Activated CD4-positive, alpha-beta T cell treated with anti-CD3 and anti-CD28 coated beads for 1 hour (primary cell): ENCODE data around the gene SDK2.

Experiments used
- DNase-seq: peaks from one replicate; pipeline ENCODE4 v3.0.0-alpha.2; 2020

Gene SDK2

DNA sequence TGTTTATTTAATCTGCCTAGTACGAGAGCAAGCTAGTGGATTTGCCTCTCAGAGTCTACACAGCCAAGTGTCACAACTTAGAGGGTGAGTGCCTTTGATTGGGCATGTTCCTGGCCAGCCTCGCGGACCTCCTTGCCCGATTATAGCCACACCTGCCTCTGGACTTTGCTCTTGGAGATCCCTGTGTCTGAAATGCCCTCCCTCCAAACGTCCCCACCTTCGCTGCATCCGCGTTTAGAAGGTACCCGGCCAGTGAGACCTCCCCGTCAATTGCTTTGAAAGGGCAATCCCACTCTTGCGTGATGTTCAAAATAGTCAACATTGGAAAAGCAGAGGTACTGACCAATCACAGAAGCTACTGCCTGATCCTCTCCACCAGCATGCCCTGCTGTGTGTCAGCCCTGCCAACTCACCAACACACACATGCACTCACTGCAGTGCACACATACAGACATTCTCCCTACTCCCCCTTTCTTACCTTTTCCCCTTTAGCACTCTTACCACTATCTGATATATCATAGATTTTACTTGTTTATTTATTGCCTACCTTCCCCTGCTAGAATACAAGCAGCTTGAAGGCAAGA, 6.5 kb upstream of the SDK2 start:
- DNase-seq, result no peak

DNA sequence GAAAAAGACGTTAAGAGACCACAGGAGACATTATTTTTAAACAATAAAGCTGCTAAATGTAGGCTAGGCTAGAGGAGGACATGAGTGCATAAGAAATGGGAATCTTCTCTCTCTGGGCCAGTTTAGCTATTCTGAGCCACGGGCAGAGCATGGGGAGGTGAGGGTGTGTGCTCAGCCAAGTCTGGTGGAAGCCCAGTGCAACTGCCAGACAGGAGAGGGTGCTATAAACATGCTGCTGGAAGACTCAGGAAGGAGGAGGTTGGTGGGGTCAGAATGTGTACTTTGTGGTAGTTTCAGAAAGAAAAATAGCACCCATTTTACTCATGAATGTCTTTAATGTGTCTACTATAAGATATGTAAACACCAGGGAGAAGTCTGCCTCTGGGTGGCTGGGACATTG, 5.9 kb upstream of the SDK2 start:
- no peak for DNase-seq

DNA sequence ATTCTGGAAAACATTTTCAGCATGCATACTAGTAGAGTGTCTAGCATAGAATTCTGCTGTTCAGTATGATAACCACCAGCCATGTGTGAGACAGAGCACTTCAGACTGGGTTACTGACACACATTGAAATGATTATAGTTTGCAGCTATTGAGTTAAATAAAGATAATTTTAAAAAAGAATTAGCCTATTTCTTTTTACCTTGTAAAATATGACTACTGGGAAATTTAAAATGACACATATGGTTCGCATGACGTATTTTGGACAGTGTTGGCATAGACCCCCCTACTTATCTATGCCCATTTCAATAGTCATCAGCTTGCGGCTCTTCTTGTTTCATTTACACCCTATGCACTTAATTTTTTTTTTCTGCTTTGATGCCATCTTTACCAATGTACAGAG, 4.7 kb upstream of the SDK2 start:
- DNase-seq, result no peak

DNA sequence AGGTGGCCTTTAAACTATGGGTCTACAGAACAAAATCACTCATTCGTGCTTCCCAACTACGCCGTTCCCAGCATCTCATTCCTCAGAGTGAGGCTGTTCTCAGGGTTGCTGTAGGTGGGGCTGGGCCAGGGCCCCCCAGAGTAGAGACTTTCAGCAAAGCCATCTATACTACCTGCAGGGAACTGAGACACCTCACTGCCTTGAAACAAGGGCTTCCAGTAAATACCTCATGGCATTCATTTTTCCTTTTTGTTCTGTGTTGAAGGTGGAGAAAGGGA, 4.2 kb upstream of the SDK2 start:
- DNase-seq, result no peak

DNA sequence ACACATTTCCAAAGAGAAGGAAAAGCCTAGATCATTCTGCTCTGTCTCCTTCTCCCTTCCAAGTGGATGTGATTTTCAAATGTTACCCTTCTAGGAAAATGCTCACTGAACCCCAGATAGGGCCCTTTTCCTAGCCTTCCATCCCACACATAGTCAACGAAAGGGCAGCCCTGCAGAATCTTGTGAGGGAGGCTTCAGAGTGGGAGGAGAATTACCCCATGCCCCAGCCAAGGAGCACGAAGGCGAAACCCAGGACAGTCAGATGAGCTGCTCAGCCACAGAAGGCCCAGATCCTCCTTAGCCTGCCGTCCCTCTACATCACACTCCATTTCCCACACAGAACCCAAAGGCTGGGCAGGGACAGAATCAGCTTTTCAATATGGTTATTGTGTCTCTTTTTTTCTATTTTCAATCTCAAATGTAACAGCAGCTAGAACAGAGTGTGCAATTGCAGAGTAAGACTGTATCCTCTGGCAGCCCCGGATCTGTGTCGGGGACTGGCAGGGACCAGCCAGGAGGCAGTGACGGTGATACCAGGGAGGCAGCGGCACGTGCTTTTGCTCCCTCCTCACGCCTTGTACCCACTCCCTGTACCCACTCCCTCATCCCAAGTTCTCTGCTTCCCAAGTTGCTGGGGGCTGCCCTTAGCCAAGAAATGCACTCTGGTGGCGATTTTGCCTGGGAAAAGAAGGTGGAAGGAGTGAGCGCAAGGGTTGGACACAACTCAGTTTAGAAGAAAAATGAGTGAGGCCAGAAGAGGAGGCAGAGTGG, 3.7 kb upstream of the SDK2 start:
- no peak for DNase-seq

DNA sequence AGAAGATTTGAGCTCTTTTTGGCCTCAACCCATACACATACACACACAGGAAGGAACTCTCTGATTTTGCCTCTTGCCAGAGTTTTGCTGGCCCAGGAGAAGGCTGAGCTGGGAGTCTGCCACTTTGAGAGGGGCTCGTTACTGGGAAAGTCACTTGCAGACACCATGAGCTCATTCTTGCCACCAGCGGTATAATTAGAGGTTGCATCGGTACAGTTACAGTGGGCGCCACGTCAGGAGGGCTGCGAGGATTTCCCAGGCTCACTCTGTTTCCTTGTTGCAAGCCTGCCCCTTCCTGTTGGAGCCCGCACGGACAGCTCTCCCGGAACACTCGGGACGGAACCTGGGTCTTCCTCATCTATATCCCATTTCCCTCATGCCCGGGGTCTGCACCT, 3.1 kb upstream of the SDK2 start:
- no peak for DNase-seq

DNA sequence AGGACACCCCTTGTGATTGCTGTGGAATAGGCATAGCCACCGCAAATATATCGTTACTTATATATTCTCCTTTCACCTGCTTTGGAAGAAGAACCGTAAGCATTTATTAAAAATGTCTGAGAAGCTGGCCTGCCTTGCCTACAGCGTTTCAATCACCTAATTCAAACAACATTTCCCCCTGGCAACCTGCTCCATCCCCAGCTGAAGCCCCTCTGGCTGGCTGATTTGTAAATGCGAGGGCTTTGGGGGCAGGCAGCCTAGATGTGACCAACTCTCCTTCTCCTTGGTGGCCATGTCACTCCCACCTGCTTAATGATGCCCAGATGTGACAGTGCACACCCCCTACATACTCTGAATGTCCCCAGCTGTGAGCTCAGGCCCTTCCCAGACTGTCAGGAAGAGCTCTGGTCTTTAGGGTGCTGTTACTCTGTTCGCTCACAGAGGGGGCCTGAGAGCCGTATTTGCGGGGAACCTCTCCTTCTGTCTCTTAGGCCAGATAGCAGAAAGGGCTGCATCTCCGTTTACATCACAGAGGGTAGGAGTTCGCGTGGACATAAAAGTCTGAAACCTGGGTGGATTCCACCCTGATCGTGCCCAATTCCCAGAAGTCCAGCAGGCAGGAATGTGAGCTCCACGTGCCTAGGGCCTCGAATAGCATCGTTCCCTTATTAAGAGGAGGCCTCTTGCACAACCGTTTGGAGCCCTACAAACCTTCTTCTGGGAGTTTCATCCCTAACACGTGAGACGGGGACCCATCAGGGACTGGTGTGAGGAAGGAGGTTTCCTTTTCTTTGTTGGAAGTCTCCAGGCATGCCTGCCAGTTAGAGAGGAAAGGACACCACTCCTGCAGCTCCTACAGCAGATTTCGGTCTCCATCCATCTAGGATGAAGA, 2.4 kb upstream of the SDK2 start:
- DNase-seq, result no peak

- peak; percentile 28 for DNase-seq
Measured at GRCh38 chr17:73645050-73645871, 1.0 kb upstream of the SDK2 start.

- DNase-seq, result no peak
Measured at GRCh38 chr17:73643852-73644144, 447 bp downstream of the SDK2 start.

DNA sequence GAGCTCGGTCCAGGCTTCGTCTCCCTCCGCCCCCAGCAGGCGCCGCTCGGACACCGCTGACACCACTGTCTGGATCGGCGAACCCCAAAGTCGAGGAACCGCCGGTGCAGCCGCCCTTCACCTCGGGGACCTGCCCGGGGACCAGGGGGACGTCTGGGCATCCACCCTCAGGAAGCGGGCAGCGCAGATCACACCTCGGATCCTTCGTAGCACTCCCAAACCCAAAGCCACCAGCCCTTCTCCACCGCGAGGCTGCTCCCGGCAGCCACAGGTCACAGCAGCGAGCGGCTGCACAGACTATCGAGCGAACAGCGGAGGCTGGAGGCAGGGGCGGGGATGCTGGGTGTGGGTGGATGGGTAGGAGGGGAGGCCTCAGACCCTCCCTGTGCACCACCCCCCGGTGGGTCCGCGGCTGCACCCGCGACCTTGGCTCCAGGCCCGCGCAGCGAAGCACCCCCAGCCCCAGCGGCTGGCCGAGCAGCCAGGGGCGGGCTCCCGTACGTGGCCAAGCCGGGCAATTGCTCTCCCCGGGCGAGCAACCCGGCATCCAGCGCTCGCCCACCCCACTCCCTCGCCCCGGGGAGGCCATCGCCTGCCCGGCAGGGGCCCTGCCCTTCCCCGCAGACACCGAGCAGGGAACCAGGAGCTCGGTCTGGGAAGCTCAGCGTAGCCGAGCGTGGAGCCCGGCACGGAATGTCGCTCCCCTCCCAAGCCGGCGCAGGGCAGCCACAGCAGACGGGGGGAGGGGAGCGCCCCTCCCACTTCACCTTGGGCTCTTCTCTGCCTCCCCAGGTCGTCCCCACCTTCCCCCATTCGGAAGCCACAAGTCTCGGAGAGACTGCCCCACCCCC, 1.0 kb downstream of the SDK2 start:
- DNase-seq, result no peak

- DNase-seq, result no peak
Measured at GRCh38 chr17:73642659-73643000, 1.6 kb downstream of the SDK2 start.

DNA sequence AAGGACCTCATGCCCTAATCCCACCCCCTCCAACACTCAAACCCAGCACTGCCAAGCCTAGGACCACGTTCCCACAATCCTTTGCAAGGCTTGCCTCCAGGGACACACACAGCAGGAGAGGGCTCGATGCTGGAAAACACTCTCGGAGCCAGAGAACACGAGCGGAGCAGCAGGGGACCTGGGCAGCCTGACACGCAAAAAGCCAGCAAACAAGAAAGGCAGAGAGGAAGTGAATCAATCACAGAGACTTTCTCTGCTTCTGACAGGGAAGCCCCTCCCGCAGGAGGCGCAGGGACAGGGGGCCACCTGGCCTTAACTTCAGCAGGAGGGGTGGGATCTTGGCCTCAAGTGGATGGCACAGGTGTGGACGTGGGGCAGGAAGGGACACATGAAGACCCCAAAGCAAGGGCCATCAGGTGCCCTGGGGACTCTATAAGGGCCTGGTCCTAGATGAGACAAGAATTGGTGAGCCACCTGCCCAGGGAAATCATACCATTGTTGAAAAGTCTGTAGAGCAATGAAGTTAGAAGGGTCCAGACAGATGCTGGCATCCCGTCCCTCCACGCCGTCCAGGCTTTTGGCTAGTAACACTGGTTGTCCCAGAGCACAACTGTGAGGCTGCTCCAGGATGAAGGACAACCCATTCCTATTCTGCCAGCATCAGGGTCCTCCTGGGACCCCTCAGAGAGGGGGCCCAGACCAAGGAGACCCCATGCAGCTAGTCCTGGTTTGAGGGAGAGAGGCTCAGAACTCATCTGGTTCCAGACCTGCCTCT, 2.2 kb downstream of the SDK2 start:
- DNase-seq, result no peak

GRCh38 chr17:73640691-73641090, 3.6 kb downstream of the SDK2 start:
- no peak for DNase-seq

DNA sequence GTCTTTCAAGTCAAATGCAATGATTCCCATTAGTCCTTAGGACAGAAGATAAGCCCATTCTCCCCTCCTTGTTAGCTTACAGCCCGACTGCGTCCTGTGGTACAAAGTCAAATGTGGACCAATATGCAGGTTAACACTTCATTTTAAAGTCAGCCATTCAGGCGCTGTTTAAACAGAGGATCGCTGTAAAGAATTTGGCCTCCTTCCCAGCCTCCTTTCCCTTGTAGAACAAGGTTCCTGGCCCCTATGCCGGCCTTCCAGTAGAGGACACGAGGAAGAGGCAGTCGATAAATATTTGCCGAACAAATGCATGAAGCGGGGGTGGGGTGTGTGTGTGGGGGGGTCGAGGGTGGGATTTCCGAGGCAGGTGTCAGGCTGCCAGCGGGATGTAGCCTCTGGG, 4.3 kb downstream of the SDK2 start:
- DNase-seq, result no peak

DNA sequence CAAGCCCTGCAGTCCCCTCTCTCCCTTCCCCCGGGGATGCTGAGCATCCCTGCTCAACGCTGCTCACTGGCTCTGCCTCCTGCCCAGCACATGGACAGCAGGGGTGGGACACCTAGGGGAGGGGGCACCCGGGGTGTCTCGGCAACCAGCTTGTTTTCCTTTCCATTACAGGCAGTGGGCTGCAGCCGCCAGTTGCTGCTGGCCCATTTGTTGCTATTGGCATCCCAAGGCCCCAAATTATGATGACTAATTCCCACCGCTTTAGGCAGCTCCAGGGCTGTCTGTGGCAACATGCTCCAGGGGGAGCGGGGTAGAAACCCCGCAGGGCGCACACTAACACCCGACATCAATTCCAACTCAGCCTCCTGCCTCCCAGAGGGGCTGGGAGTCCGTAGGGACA, 4.9 kb downstream of the SDK2 start:
- DNase-seq, result no peak

- no peak for DNase-seq
Measured at GRCh38 chr17:73638556-73638955, 5.7 kb downstream of the SDK2 start.

DNA sequence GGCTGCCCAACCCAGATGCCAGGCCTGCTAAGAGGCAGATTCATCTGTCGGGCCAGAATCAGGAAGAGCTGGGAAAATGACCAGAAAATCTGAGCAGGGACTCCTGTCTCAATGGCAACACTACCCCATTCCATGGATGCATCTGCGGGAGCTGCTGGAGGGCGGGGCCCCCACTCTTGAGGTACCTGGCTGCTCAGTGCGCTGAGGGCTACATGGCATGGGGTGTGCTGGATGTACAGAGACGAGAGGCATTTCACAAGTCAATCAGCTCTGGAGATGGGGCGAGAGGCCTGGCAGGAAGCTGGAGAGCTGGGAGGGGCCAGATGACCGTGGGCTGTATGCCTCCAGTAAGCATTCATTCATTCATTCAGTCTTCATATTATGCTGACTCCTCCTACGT, 6.4 kb downstream of the SDK2 start:
- DNase-seq, result no peak

GRCh38 chr17:73635101-73635817, 9.0 kb downstream of the SDK2 start:
- DNase-seq, result no peak

DNA sequence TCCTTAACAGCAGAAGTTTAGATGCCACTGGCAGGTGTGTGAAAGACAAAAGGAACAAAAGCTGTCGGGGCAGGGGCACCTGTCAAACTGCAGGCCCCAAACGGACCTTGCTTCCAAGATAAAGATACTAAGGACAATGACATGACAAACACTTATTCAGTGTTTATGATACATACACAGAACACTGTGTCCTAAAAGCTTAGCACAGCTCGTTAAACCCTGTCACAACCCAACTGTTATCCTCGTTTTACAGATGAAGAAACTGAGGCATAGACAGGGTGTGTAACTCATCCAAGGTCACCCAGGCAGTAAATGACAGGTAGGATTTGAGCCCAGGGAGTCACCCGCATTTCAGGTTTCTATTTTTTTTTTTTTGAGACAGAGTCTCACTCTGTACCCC, 9.6 kb downstream of the SDK2 start:
- no peak for DNase-seq

DNA sequence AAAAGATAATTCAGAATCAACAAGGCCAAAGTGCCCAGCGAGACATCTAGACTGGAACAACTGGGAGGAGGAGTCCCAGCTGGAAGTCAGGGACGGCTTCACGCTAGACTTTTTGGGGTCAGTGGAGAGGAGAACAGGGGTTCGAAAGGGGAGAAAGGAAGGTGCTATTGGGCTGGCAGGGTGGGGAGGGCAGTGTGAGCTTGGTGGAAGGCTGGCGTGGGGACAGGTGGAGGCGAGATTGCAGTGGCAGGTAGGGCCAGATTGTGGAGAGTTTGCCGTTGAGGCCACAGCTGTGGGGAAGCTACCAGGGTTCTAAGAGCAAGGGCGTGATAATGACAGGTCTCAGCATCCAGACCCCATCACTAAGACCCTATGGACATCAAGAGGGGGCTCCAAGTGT, 10.5 kb downstream of the SDK2 start:
- DNase-seq, result no peak

- no peak for DNase-seq
Measured at GRCh38 chr17:73632513-73632912, 11.7 kb downstream of the SDK2 start.
